Measurements from ENCODE around the gene METTL26.

The METTL26 gene

GRCh38 chr16:652454-653305 is 16.6 kb upstream of the METTL26 start:
- H3K27me3 ChIP-seq (ENCODE audit: insufficient read depth, poor library complexity, severe bottlenecking), result no peaks in the 10 kb centered on the region
- no peak overlapping the region for H3K4me3 ChIP-seq (replicated peaks; ENCODE audit: insufficient read depth, low read length)
- DNase-seq (ENCODE audit: low read depth in 1 of 2, low spot score in 1 of 2), result no peak
- TF ChIP-seq, protein P1, sequence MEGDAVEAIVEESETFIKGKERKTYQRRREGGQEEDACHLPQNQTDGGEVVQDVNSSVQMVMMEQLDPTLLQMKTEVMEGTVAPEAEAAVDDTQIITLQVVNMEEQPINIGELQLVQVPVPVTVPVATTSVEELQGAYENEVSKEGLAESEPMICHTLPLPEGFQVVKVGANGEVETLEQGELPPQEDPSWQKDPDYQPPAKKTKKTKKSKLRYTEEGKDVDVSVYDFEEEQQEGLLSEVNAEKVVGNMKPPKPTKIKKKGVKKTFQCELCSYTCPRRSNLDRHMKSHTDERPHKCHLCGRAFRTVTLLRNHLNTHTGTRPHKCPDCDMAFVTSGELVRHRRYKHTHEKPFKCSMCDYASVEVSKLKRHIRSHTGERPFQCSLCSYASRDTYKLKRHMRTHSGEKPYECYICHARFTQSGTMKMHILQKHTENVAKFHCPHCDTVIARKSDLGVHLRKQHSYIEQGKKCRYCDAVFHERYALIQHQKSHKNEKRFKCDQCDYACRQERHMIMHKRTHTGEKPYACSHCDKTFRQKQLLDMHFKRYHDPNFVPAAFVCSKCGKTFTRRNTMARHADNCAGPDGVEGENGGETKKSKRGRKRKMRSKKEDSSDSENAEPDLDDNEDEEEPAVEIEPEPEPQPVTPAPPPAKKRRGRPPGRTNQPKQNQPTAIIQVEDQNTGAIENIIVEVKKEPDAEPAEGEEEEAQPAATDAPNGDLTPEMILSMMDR (IDR thresholded peaks at IDR 0.05; ENCODE audit: insufficient read depth, low read length), result no peak
- no peak for TF ChIP-seq POLR2AphosphoS5 (IDR thresholded peaks at IDR 0.05; ENCODE audit: low read depth)
- TF ChIP-seq REST (IDR thresholded peaks at IDR 0.05; ENCODE audit: insufficient replicate concordance, low read depth), result no peak
- TF ChIP-seq SPI1 (IDR thresholded peaks at IDR 0.05; ENCODE audit: borderline replicate concordance, low read depth), result no peak
- TF ChIP-seq GABPA (IDR thresholded peaks at IDR 0.05; ENCODE audit: low read depth), result no peak
- H3K27ac ChIP-seq (replicated peaks), result peak overlapping the region; percentile 66

DNA sequence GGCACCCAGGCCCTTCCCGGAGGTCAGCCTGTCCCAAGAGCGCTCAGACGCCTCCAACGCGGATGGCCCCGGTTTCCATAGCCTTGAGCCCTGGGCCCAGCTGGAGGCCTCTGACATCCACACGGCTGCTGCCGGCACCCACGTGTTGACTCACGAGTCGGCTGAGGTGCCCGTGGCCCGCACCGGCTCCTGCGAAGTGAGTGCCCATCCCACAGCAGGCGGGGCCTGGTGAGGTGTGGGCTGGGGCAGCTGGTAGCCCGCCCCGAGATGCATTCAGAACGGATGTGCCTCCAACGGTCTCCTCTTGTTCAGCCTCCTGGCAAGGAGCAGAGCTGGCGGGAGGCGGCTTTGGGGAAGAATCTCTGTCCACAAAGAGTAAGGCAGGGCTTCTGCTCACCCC is 15.7 kb upstream of the METTL26 start:
- TF ChIP-seq POLR2AphosphoS5 (IDR thresholded peaks at IDR 0.05; ENCODE audit: low read depth) (peak; percentile 64), SPI1 (IDR thresholded peaks at IDR 0.05; ENCODE audit: borderline replicate concordance, low read depth) (no peak)
- H3K4me3 ChIP-seq (replicated peaks; ENCODE audit: insufficient read depth, low read length), result peak overlapping the region; percentile 60
- no peaks in the 10 kb centered on the region for H3K27me3 ChIP-seq (ENCODE audit: insufficient read depth, poor library complexity, severe bottlenecking)
- H3K27ac ChIP-seq (replicated peaks), result peak overlapping the region; percentile 90
- peak; percentile 77 to 94 for DNase-seq (ENCODE audit: low read depth in 1 of 2, low spot score in 1 of 2)

- Histone ChIP-seq H3K27me3 (ENCODE audit: insufficient read depth, poor library complexity, severe bottlenecking) (no peaks in the 10 kb centered on the region), H3K4me3 (replicated peaks; ENCODE audit: insufficient read depth, low read length) (peak overlapping the region; percentile 60), H3K27ac (replicated peaks) (peak overlapping the region; percentile 90)
- TF ChIP-seq SPI1 (IDR thresholded peaks at IDR 0.05; ENCODE audit: borderline replicate concordance, low read depth) (no peak), POLR2AphosphoS5 (IDR thresholded peaks at IDR 0.05; ENCODE audit: low read depth) (peak; percentile 6; the same call in 1 of the 2 replicates), GABPA (IDR thresholded peaks at IDR 0.05; ENCODE audit: low read depth) (no peak), REST (IDR thresholded peaks at IDR 0.05; ENCODE audit: insufficient replicate concordance, low read depth) (peak; percentile 8)
- TF ChIP-seq, protein P1 (IDR thresholded peaks at IDR 0.05; ENCODE audit: insufficient read depth, low read length), result no peak
- peak in 1 of 2 experiments; percentile 53 for DNase-seq (ENCODE audit: low read depth in 1 of 2, low spot score in 1 of 2)
Measured at GRCh38 chr16:649631-650030, 13.5 kb upstream of the METTL26 start.

DNA sequence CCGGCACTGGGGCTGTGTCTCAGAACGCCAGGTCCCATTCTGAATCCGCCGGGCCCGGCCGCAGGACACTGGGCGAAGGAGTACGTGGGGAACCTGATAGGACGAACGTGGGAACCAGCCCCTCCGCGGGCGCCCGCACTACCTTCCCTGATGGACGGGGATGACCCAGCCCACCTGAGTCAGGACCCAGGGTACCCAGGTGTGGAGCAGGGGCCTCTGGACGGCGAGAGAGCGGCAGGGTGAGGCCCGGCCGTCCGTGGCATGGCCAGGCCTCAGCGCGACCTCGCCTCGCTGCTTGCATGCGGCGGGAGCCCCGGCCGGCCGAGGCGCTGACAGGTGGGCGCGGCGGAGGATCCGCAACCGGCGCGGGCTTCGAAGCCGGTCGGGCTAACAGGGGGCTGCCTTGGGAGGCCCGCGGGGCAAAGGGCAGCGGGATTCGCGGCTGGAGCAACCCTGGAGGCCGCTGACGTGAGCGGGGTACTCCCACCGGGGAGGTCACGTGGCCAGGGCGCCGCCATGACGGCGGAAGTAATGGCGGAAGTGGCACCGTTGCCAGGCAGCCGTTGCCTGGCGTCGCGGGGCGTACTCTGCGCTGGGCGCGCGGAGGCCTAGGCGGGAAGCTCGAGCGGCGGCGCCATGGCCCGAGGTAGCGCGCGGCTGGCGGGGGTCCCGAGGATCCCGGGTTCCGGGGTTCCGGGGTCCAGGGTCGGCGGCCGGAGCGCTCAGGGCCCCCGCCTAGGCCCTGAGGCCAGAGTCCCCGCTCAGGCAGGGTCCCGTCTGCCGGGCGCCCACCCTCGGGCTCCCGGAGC is 12.9 kb upstream of the METTL26 start, which contains the start of gene WDR90:
Gene WDR90, plus strand, starts transcription at position 585 of the 809 bp plus-strand sequence. Its CDS starts 52 bp downstream, at position 637.
- TF ChIP-seq SPI1 (IDR thresholded peaks at IDR 0.05; ENCODE audit: borderline replicate concordance, low read depth) (peak; percentile 72; the same call in 1 of the 2 replicates), REST (IDR thresholded peaks at IDR 0.05; ENCODE audit: insufficient replicate concordance, low read depth) (peak; percentile 8), GABPA (IDR thresholded peaks at IDR 0.05; ENCODE audit: low read depth) (peak; percentile 77), POLR2AphosphoS5 (IDR thresholded peaks at IDR 0.05; ENCODE audit: low read depth) (peak; percentile 45; the same call in 1 of the 2 replicates)
- TF ChIP-seq, protein P1 (IDR thresholded peaks at IDR 0.05; ENCODE audit: insufficient read depth, low read length), result no peak
- Histone ChIP-seq H3K4me3 (replicated peaks; ENCODE audit: insufficient read depth, low read length) (peak within 1 kb of the TSS; percentile 60), H3K27me3 (ENCODE audit: insufficient read depth, poor library complexity, severe bottlenecking) (no peaks in the 10 kb centered on the region), H3K27ac (replicated peaks) (peak within 1 kb of the TSS; percentile 90)
- peak; percentile 87 to 94 for DNase-seq (ENCODE audit: low read depth in 1 of 2, low spot score in 1 of 2)
